Spleen (tissue), 11 donors: ENCODE measurements around the gene TGOLN2. TPM values are rescaled to one million over a fixed set of nuclear protein-coding genes. Genes with fewer than 3 reads are reported as not detected.

Experiments used
- DNase-seq: peaks from one replicate; pipeline ENCODE4 v3.0.0-alpha.2; 2020
- H3K27ac ChIP-seq, 8 donors: fragments of 200-600 bp; sonication (generic) in 7 of 8; 1 replicate in 4 of 8; 2 replicates in 4 of 8; pipeline versions ENCODE4 v1.5.0 to v1.8.0; 2016 to 2021; ENCODE audit warnings: inconsistent platforms in 4 of 8, mild to moderate bottlenecking in 4 of 8, moderate library complexity in 1 of 8
- H3K27me3 ChIP-seq, 7 donors: fragments of 200-600 bp; sonication (generic) in 6 of 7; replicated peaks in 1 of 7; 1 replicate in 4 of 7; 2 replicates in 3 of 7; pipeline versions ENCODE4 v1.5.0 to v1.8.0; 2016 to 2021; ENCODE audit warnings: inconsistent platforms in 3 of 7, mild to moderate bottlenecking in 1 of 7
- H3K36me3 ChIP-seq, 6 donors: fragments of 200-600 bp; sonication (generic) in 5 of 6; 1 replicate in 4 of 6; 2 replicates in 2 of 6; pipeline versions ENCODE4 v1.5.0 to v1.8.0; 2016 to 2021; ENCODE audit warnings: inconsistent platforms in 2 of 6
- H3K4me1 ChIP-seq, 6 donors: fragments of 200-600 bp; sonication (generic) in 5 of 6; 1 replicate in 3 of 6; 2 replicates in 3 of 6; pipeline versions ENCODE4 v1.5.0 to v1.8.0; 2016 to 2021; ENCODE audit warnings: inconsistent platforms in 3 of 6
- H3K4me3 ChIP-seq, 8 donors: fragments of 200-600 bp; sonication (generic) in 7 of 8; 1 replicate in 4 of 8; 2 replicates in 4 of 8; pipeline versions ENCODE4 v1.5.0 to v1.8.0; 2016 to 2021; ENCODE audit warnings: inconsistent platforms in 4 of 8, mild to moderate bottlenecking in 4 of 8, moderate library complexity in 2 of 8
- H3K9me3 ChIP-seq, 8 donors: fragments of 200-600 bp; sonication (generic) in 7 of 8; 1 replicate in 4 of 8; 2 replicates in 4 of 8; pipeline versions ENCODE4 v1.5.0 to v1.8.0; 2016 to 2021; ENCODE audit warnings: inconsistent platforms in 4 of 8
- CTCF ChIP-seq, 11 experiments: fragments of 200-600 bp in 7 of 11; fragments of 450-650 bp in 4 of 11; sonication (generic) in 4 of 11; IDR thresholded peaks in 8 of 11; conservative IDR thresholded peaks in 3 of 11; 1 replicate in 7 of 11; 2 replicates in 4 of 11; pipeline versions ENCODE4 v1.4.0 to v1.8.0; 2016 to 2021; ENCODE audit warnings: antibody characterized with exemption in 11 of 11, inconsistent platforms in 4 of 11, mild to moderate bottlenecking in 1 of 11
- POLR2A ChIP-seq, 3 donors: fragments of 450-650 bp; IDR thresholded peaks; one replicate each; pipeline ENCODE4 v1.5.1; 2017; ENCODE audit warnings: antibody characterized with exemption in 3 of 3, mild to moderate bottlenecking in 1 of 3
- POLR2AphosphoS5 ChIP-seq, 3 donors: sonication (generic); formaldehyde crosslinking; IDR thresholded peaks; one replicate each; pipeline ENCODE4 v1.5.1; 2017; ENCODE audit warnings: antibody characterized with exemption in 3 of 3
- WGBS, 5 donors: extraction: QIAGEN DNeasy Blood & Tissue Kit in 3 of 5; methylation state at CpG; one replicate each; pipeline versions ENCODE4 v1.1.5 to v1.1.7; 2013 to 2018; 5-methylcytosine and 5-hydroxymethylcytosine counted together
- intact Hi-C: fragments of 100-400 bp; cut with DNase I; formaldehyde crosslinking; loops from one replicate; pipeline ENCODE4 v1.15.0; 2023; ENCODE audit warnings: low total_unique reads
- polyA plus RNA-seq, 3 donors: library from polyadenylated mRNA; stranded (reverse); fragments of 200-250 nt; gene quantifications; one replicate each; pipeline ENCODE4 v1.2.1, GENCODE V29; 2013
- total RNA-seq, 7 donors: library from RNA; depleted of rRNA in 3 of 7; stranded (reverse); fragments of >200 nt in 3 of 7; fragmentation: NEBNext Ultra II Directional in 4 of 7; extraction: Animal tissue kit (Norgen Biotek cat#: 25700) in 4 of 7; gene quantifications; one replicate each; pipeline versions ENCODE4 v1.1.0 to v1.2.1, GENCODE V29; 2016 to 2021
- donor health status: healthy with polysubstance abuse.
- donor health status: DM: no; HTN: no; CAD: no; lungs with moderate emphysema.
- donor health status: DM: no; HTN: no; CAD: no.
- donor health status: Bipolar disorder and iron deficiency.
- donor health status: healthy.
- donor health status: DM: no; HTN: no; CAD: no.
- donor health status: DM: yes; HTN: yes; CAD: no.

Gene TGOLN2
- total and polyA plus RNA-seq, 10 donors = 14.8 to 199 (median 150) TPM

- TF ChIP-seq POLR2AphosphoS5 (IDR thresholded peaks at IDR 0.05) (no peak), POLR2A (IDR thresholded peaks at IDR 0.05) (no peak), CTCF (IDR thresholded peaks at IDR 0.05 in 8 of 11, conservative IDR thresholded peaks at IDR 0.05 in 3 of 11) (no peak)
- peak; percentile 70 for DNase-seq
- H3K27ac ChIP-seq = no peak overlapping the region
Measured at GRCh38 chr2:85303780-85304531, 23.8 kb downstream of the TGOLN2 start.

GRCh38 chr2:85302121-85302520 lies 25.7 kb downstream of the TGOLN2 start:
- H3K4me3 ChIP-seq = no peak overlapping the region
- TF ChIP-seq POLR2A (IDR thresholded peaks at IDR 0.05) (no peak), POLR2AphosphoS5 (IDR thresholded peaks at IDR 0.05) (no peak), CTCF (IDR thresholded peaks at IDR 0.05 in 8 of 11, conservative IDR thresholded peaks at IDR 0.05 in 3 of 11) (no peak)
- H3K9me3 ChIP-seq = no peaks in the 10 kb centered on the region
- H3K27ac ChIP-seq = no peak overlapping the region
- H3K27me3 ChIP-seq = peaks cover 0 to 17% (median 0%) of the 10 kb centered on the region in 7 donors
- intact Hi-C loops = no loop called here
- peak; percentile 47 for DNase-seq
- 89 to 94% (median 91%) methylated on average over 6 of the region's 6 CpGs for WGBS, 5 donors
- H3K4me1 ChIP-seq = peaks cover 0 to 29% (median 7%) of the 10 kb centered on the region in 6 donors
- H3K36me3 ChIP-seq = peaks cover 0 to 18% (median 0%) of the 10 kb centered on the region in 6 donors

More at GRCh38 chr2:85303780-85304531, 23.8 kb downstream of the TGOLN2 start:
- Histone ChIP-seq H3K27me3 (peaks cover 0 to 17% (median 0%) of the 10 kb centered on the region in 7 donors), H3K4me3 (no peak overlapping the region), H3K9me3 (no peaks in the 10 kb centered on the region), H3K4me1 (peaks cover 6 to 41% (median 24%) of the 10 kb centered on the region in 6 donors), H3K36me3 (peaks cover 0 to 29% (median 0%) of the 10 kb centered on the region in 6 donors)
- WGBS, 5 donors = 78 to 86% (median 83%) methylated on average over 28 of the region's 28 CpGs
- intact Hi-C loops = no loop called here

GRCh38 chr2:85291425-85292023 lies 36.3 kb downstream of the TGOLN2 start:
- Histone ChIP-seq H3K27me3 (no peaks in the 10 kb centered on the region), H3K4me1 (peaks cover 0 to 16% (median 9%) of the 10 kb centered on the region in 6 donors), H3K4me3 (peak overlapping the region in 1 of 8 donors; percentile 31), H3K9me3 (no peaks in the 10 kb centered on the region), H3K27ac (peak overlapping the region in 5 of 8 donors; percentile 35 to 68 (median 50)), H3K36me3 (no peaks in the 10 kb centered on the region)
- 38 to 61% (median 48%) methylated on average over 4 of the region's 4 CpGs for WGBS, 5 donors
- intact Hi-C loops = no loop called here
- DNase-seq = no peak
- TF ChIP-seq POLR2A (IDR thresholded peaks at IDR 0.05) (no peak), POLR2AphosphoS5 (IDR thresholded peaks at IDR 0.05) (no peak), CTCF (IDR thresholded peaks at IDR 0.05 in 8 of 11, conservative IDR thresholded peaks at IDR 0.05 in 3 of 11) (no peak)

GRCh38 chr2:85288244-85288725 lies 39.5 kb downstream of the TGOLN2 start:
- no peaks in the 10 kb centered on the region for H3K9me3 ChIP-seq
- H3K27me3 ChIP-seq = no peaks in the 10 kb centered on the region
- peaks cover 0 to 23% (median 12%) of the 10 kb centered on the region in 6 donors for H3K4me1 ChIP-seq
- H3K36me3 ChIP-seq = peaks cover 0 to 5% (median 0%) of the 10 kb centered on the region in 6 donors
- 85 to 94% (median 87%) methylated on average over 10 of the region's 10 CpGs for WGBS, 5 donors
- no peak overlapping the region for H3K27ac ChIP-seq
- TF ChIP-seq POLR2A (IDR thresholded peaks at IDR 0.05) (no peak), CTCF (IDR thresholded peaks at IDR 0.05 in 8 of 11, conservative IDR thresholded peaks at IDR 0.05 in 3 of 11) (no peak), POLR2AphosphoS5 (IDR thresholded peaks at IDR 0.05) (no peak)
- no peak for DNase-seq
- H3K4me3 ChIP-seq = no peak overlapping the region
- intact Hi-C loops = loop anchor here (5.0 kb wide), 1 partner anchor 156 kb away; the partner anchor contains the start of gene TCF7L1
